SW480 (cell line): ENCODE data around the gene F2R.
A peak's percentile ranks its signal among the peaks of the same experiment; 100 is the strongest.
"Not testable (repeated sequence)": the region's sequence is repeated elsewhere in the genome, so short reads cannot be mapped to it uniquely, and the experiment has no call there.

Experiments
- DNase-seq: peaks from one replicate; pipeline ENCODE4 v3.0.0-alpha.2; 2016; ENCODE audit warnings: low spot score

F2R gene

GRCh38 chr5:76715736-76716455 lies at the start of gene F2R:
Gene F2R, plus strand, starts transcription at chr5:76716126. Its CDS starts 182 bp downstream, at chr5:76716308.
- DNase-seq: peak; percentile 17

- DNase-seq: no peak
Observed at GRCh38 chr5:76667495-76667894, 48.4 kb upstream of the F2R start.

DNA sequence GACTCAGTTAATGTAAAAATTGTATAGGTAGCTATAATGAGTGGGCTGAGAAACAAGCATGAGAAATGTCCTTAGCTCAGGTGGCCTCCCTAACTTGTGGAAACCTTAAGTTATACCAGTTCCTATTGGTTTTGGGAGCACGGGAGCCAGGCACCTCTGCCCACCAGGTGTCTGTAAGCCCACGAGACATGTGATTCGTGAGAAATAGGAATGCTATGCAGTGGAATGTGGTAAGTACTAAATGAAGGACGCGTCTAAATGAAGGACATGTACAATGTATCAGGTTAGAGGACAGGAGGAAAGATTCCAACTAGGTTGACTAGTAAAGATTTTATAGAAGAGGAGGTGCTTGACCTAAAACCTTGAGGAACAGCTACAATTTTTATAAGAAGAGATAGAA lies 46.7 kb upstream of the F2R start:
- no peak for DNase-seq

DNA sequence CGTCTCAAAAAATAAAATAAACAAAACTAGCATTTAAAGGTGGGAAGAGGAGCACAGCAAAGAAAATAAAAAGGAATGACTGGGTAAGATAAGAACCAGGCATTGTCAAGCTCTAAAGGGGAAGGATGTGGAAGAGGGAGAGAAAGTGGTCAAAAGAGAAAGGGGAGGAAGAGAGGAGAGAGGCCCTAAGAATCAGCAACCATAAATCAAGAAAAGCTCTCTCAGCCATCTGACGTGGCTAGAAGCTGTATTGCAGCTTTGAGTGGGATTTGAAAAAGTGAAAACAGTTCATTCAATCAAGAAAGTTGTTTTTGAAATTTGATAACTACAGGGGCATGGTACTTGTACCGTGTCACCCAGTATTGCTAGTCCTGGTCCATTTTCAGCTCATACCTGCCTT lies 45.4 kb upstream of the F2R start:
- DNase-seq: no peak

DNA sequence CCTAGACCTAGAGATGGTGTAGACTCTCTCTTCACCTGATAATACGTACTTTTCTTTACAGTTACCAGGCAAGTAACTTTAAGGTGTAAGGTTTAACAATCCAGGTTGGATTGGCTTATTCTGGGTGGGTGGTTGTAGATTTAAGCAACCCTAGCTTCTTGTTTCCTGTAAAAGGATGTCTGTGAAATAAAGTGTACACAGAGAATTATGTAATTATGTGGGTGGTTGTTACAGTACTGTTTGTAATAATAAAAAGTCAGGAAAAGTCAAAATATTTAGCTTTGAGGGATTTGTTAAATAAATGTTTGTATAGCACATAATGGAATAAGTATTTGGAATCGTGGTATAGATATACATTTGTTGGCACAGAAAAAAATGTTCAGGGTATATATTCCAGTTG lies 43.7 kb upstream of the F2R start:
- no peak for DNase-seq

DNA sequence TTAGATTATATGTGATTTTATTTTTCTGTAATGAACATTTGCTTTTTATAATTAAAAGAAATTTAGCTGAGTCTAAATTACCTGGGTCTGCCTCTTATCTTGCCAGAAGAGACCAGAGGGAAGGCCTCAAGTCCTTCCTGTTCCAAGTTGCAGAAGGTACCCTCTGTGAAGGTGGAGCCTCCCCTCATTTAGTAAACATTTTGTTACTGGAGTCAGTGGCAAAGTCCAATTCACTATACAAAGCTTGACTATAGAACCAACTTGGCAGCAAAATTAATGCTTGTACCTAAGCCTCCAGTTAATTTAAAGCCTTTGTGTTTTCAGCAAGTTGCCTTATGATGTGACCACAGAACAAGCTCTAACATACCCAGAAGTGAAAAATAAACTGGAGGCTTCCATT lies 42.8 kb upstream of the F2R start:
- no peak for DNase-seq

DNA sequence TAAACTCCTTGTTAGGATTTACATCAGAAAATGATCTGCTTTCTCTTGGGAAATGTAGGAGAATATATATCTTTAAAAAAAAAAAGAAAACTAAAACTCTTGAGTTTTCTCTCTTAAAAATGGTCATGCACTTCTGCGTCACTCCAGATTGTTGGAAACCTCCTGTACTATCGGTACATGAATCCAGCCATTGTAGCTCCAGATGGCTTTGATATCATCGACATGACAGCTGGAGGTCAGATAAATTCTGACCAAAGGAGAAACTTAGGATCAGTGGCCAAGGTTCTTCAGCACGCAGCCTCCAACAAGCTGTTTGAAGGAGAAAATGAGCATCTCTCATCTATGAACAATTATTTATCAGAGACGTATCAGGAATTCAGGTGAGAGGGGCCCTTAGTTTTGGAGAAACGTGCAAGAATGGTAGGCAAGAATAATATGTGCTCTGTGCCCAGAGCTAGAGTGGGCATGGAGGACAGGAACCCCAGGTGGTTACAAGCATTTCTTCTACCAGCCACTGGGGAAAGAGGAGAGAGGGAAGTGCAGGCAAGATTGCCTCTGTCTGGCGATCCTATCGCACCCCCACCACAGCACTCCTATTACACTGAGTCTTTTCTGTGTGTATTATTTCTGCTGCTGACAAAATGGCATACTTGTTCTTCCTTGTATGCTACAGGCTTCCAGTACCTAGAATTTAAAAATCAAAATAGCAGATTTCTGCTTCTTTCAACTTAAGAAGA lies 41.4 kb upstream of the F2R start:
- DNase-seq: no peak

DNA sequence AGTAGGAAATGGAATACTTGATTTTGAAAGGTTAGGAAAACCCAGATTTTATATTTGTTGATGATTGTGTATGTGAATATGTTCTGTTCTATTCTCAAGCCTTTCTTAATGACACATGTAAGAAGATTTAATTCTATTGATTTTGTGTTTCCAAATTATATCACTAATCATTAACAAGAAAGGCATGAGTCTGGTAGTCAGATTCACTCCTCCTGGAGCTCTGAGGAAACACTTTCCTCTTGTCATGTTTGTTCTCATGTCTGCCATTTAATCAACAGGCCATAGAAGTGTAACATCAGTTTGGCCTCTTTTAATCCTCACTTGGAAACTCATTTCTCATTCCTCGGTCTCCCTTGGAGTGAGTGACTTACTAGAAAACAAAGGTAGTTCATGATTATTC lies 40.6 kb upstream of the F2R start:
- no peak for DNase-seq

- no peak for DNase-seq
Observed at GRCh38 chr5:76677849-76678472, 38.0 kb upstream of the F2R start.

GRCh38 chr5:76679231-76679630 lies 36.7 kb upstream of the F2R start:
- DNase-seq: no peak

- not testable (repeated sequence) for DNase-seq
Observed at GRCh38 chr5:76680826-76681225, 35.1 kb upstream of the F2R start.

- DNase-seq: no peak
Observed at GRCh38 chr5:76681287-76681686, 34.6 kb upstream of the F2R start.

DNA sequence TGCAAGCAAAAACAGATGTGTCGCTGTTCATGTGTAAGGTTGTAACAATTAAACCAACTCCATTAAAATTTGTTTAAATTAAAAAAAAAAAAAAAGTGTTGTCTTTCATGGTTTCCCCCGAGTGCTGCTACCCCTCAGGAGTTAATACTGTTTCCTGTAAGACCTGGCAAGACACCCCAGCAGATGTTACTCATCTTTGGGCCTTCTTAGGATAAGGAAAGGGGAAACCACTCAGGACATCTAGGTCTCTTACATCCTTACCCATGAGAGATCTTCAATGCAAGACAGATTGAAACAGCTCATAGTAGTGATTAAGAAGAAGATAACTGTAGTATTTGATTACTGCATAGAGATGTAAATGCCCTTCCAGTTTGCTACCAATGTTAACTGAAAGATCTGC lies 33.5 kb upstream of the F2R start:
- DNase-seq: no peak

GRCh38 chr5:76683816-76684731 lies 31.9 kb upstream of the F2R start:
- DNase-seq: no peak

DNA sequence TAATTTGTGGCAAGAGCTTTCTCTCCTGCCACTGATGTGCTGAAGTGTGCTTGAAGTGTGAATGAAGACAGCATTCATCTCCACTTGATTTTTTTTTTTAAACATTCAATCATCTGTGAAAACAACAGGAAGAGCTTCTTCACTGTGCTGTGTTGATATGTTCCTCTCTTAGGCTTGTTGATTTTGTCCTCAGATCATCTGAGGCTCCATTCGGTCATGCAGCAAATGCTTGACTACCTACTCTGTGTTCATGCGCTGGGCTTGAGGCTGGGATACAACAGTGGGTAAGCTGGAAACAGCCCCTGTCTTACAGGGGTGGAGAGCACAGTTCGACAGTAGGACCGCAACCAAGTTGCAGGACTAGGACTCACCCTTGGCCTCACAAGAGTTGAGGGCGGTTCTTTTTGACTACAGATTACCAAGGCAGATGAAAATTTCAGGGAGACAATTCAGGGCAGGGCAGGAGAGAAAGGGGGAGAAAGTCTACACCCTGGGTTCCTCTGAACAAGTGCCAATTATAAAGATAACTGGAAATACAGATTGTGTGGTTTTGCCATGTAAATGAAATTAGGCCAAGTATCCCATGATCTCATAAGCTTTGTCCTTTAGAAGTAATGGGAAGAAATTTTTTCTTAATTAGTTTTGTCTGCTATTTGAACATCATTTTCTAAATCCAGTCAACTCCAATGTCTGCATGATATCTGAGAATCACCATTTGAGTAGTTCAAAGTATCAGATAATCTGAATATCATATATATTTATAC lies 31.0 kb upstream of the F2R start:
- DNase-seq: no peak

- no peak for DNase-seq
Observed at GRCh38 chr5:76685704-76686103, 30.2 kb upstream of the F2R start.

DNA sequence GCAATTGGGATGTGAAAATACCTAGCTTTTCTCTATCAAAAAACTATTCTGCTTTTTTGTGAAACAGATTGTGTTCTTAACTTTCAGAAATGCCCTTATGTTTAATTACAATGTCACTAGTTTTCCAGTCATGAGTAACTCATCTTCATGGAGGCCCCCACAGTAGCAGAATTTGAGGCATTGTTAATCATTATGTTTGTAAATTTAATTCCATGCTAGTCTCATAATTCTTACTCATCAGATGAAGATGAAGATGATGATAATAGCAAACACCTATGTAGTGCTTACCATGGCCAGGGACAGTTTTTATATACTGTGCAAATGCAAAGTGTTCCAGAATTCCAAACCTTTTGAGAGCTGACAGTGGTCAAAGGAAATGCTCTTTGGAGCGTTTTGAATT lies 27.7 kb upstream of the F2R start:
- DNase-seq: no peak

DNA sequence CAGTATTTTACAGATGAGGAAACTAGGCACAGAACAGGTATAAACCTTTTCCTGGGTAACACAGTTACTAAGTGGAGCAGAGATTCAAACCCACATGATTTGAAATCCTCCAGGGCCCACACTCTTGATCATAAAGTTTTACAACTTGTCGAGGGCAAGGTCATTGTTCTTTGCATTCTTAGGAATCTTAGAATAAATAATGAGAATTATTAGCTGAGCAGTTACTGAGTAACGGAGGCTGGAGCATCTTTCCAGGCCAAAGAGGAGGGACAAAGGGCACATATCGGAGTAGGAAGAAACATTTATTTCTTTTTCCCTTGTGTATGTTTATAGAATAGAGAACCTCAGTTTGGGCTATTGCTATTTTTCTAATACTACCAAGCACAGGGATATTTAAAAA lies 27.1 kb upstream of the F2R start:
- no peak for DNase-seq

DNA sequence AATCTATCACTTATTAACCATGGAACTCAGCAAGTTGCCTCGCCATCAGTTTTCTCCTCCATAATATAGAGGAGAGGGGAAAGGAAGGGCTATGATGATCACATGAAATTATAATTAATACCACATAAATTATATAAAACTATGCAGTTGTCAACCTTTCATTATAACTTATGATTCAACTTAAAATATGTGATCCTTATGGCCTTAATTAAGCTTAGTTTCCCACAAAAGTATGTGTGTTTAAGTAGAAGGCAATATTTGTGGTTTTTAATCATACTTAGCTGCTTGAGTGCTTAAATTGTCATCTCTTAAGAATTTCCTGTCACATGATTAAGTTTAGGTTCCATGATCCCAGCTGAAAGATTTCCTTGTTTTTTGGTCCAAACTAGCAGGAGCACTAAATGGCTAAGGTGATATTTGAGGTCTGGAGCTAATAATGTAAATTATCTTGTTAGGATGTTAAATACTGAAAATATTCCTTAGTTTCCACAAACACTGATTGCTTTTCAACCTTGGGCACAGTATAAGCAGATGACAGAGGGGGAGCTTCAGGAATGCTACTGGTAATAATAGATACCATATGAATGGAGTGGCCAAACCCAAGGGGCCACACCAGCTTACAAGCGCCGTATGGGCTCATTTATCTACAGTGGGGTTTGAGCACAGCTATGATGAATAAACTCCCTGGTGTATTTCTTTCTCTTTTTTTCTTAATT lies 26.4 kb upstream of the F2R start:
- peak; percentile 16 for DNase-seq

- DNase-seq: no peak
Observed at GRCh38 chr5:76690037-76690679, 25.8 kb upstream of the F2R start.
